H9 (cell line): ENCODE data around the gene AQP9. TPM values are rescaled to one million over a fixed set of nuclear protein-coding genes. Genes with fewer than 3 reads are reported as not detected.

Experiments used
- DNase-seq: peaks from one replicate; pipeline ENCODE4 v3.0.0-alpha.2; 2017
- H2AFZ ChIP-seq: one replicate; pipeline ENCODE4 v1.6.1; 2013; ENCODE audit warnings: mild to moderate bottlenecking, low read length, control low read depth, moderate library complexity
- H2AK5ac ChIP-seq: 2 replicates; pipeline ENCODE4 v1.6.1; 2013; ENCODE audit warnings: low read length, control low read depth, mixed read lengths; ENCODE audit not compliant: insufficient read length
- H2BK120ac ChIP-seq: one replicate; pipeline ENCODE4 v1.6.1; 2013; ENCODE audit warnings: low read depth, mild to moderate bottlenecking, low read length, control low read depth, inconsistent platforms; ENCODE audit not compliant: poor library complexity, severe bottlenecking
- H2BK12ac ChIP-seq: 2 replicates; pipeline ENCODE4 v1.6.1; 2013; ENCODE audit warnings: low read length, control low read depth, mixed read lengths, low read depth; ENCODE audit not compliant: insufficient read length
- H2BK15ac ChIP-seq: 2 replicates; pipeline ENCODE4 v1.6.1; 2013; ENCODE audit warnings: low read depth, low read length, control low read depth
- H2BK20ac ChIP-seq: one replicate; pipeline ENCODE4 v1.6.1; 2013; ENCODE audit warnings: low read depth, mild to moderate bottlenecking, low read length, control low read depth, inconsistent platforms; ENCODE audit not compliant: poor library complexity, severe bottlenecking
- H2BK5ac ChIP-seq: 2 replicates; pipeline ENCODE4 v1.6.1; 2013; ENCODE audit warnings: low read length, control low read depth, mixed read lengths; ENCODE audit not compliant: insufficient read length
- H3K14ac ChIP-seq: 2 replicates; pipeline ENCODE4 v1.6.1; 2013; ENCODE audit warnings: low read length, control low read depth; ENCODE audit not compliant: insufficient read depth
- H3K18ac ChIP-seq: 2 replicates; pipeline ENCODE4 v1.6.1; 2013; ENCODE audit warnings: low read depth, mild to moderate bottlenecking, mixed read lengths, low read length, control low read depth; ENCODE audit not compliant: insufficient read length
- H3K23ac ChIP-seq: 2 replicates; pipeline ENCODE4 v1.6.1; 2013; ENCODE audit warnings: low read length, control low read depth, mixed read lengths, low read depth; ENCODE audit not compliant: insufficient read length
- H3K23me2 ChIP-seq: 2 replicates; pipeline ENCODE4 v1.6.1; 2013; ENCODE audit warnings: low read depth, mild to moderate bottlenecking, mixed read lengths, low read length, control low read depth; ENCODE audit not compliant: insufficient read length, poor library complexity, severe bottlenecking
- H3K27ac ChIP-seq: 2 replicates; pipeline ENCODE4 v1.5.1; 2013; ENCODE audit warnings: low read length, control low read depth, mixed read lengths, low read depth; ENCODE audit not compliant: insufficient read length
- H3K27me3 ChIP-seq: 2 replicates; pipeline ENCODE4 v1.6.1; 2013; ENCODE audit warnings: low read length, control low read depth, inconsistent platforms; ENCODE audit not compliant: insufficient read depth
- H3K4ac ChIP-seq: 2 replicates; pipeline ENCODE4 v1.6.1; 2013; ENCODE audit warnings: low read depth, mild to moderate bottlenecking, control low read depth, inconsistent platforms, low read length, moderate library complexity
- H3K4me1 ChIP-seq: 2 replicates; pipeline ENCODE4 v1.6.1; 2013; ENCODE audit warnings: low read length, control low read depth, inconsistent platforms; ENCODE audit not compliant: insufficient read depth
- H3K4me2 ChIP-seq: 2 replicates; pipeline ENCODE4 v1.6.1; 2013; ENCODE audit warnings: low read length, control low read depth, mixed read lengths; ENCODE audit not compliant: insufficient read length, insufficient read depth
- H3K56ac ChIP-seq: 2 replicates; pipeline ENCODE4 v1.6.1; 2013; ENCODE audit warnings: low read depth, mild to moderate bottlenecking, mixed read lengths, low read length, control low read depth; ENCODE audit not compliant: insufficient read length
- H3K79me1 ChIP-seq: 2 replicates; pipeline ENCODE4 v1.6.1; 2013; ENCODE audit warnings: low read depth, mild to moderate bottlenecking, moderate library complexity, low read length, control low read depth, inconsistent platforms; ENCODE audit not compliant: insufficient read depth, poor library complexity, severe bottlenecking
- H3K79me2 ChIP-seq: 2 replicates; pipeline ENCODE4 v1.6.1; 2013; ENCODE audit warnings: low read length, control low read depth, inconsistent platforms; ENCODE audit not compliant: insufficient read depth
- H3K9ac ChIP-seq: 2 replicates; pipeline ENCODE4 v1.6.1; 2013; ENCODE audit warnings: low read length, control low read depth, mixed read lengths; ENCODE audit not compliant: insufficient read length; ENCODE audit errors: extremely low read depth
- H3K9me3 ChIP-seq: one replicate; pipeline ENCODE4 v1.6.1; 2013; ENCODE audit warnings: low read depth, low read length, inconsistent platforms; ENCODE audit not compliant: control insufficient read depth
- H3T11ph ChIP-seq: one replicate; pipeline ENCODE4 v1.6.1; 2013; ENCODE audit warnings: mild to moderate bottlenecking, low read length, control low read depth, inconsistent platforms
- H4K20me1 ChIP-seq: one replicate; pipeline ENCODE4 v1.6.1; 2013; ENCODE audit not compliant: control insufficient read depth, insufficient read length, insufficient read depth
- H4K5ac ChIP-seq: 2 replicates; pipeline ENCODE4 v1.6.1; 2013; ENCODE audit warnings: low read depth, mild to moderate bottlenecking, mixed read lengths, low read length, control low read depth; ENCODE audit not compliant: insufficient read length
- H4K8ac ChIP-seq: replicated peaks from 2 replicates; pipeline ENCODE4 v1.6.1; 2013; ENCODE audit warnings: low read length, control low read depth, mixed read lengths, low read depth; ENCODE audit not compliant: insufficient read length
- H4K91ac ChIP-seq: 2 replicates; pipeline ENCODE4 v1.6.1; 2013; ENCODE audit warnings: low read depth, mild to moderate bottlenecking, moderate library complexity, mixed read lengths, low read length, control low read depth; ENCODE audit not compliant: insufficient read length
- H3K27ac Mint-ChIP-seq, 3 experiments: 2 replicates in 2 of 3; 3 replicates in 1 of 3; pipeline ENCODE4 v1.8.0; 2020 to 2021; ENCODE audit warnings: mixed read lengths in 3 of 3, mild to moderate bottlenecking in 1 of 3, moderate library complexity in 1 of 3
- H3K27me3 Mint-ChIP-seq: 2 replicates; pipeline ENCODE4 v1.8.0; 2021; ENCODE audit warnings: low read depth, mild to moderate bottlenecking, moderate library complexity, mixed read lengths
- H3K36me3 Mint-ChIP-seq, 3 experiments: 2 replicates in 2 of 3; 3 replicates in 1 of 3; pipeline ENCODE4 v1.8.0; 2020 to 2021; ENCODE audit warnings: low read depth in 3 of 3, mixed read lengths in 3 of 3; ENCODE audit not compliant: insufficient read depth in 1 of 3
- H3K4me1 Mint-ChIP-seq, 2 experiments: 2 replicates each; pipeline ENCODE4 v1.8.0; 2020; ENCODE audit warnings: mixed read lengths in 2 of 2
- H3K4me3 Mint-ChIP-seq, 2 experiments: 2 replicates in 1 of 2; 3 replicates in 1 of 2; pipeline ENCODE4 v1.8.0; 2020 to 2021; ENCODE audit warnings: mild to moderate bottlenecking in 2 of 2, mixed read lengths in 2 of 2, moderate library complexity in 1 of 2
- H3K9me3 Mint-ChIP-seq, 2 experiments: 2 replicates in 1 of 2; 3 replicates in 1 of 2; pipeline ENCODE4 v1.8.0; 2020; ENCODE audit warnings: mild to moderate bottlenecking in 2 of 2, mixed read lengths in 2 of 2, moderate library complexity in 1 of 2
- CTCF ChIP-seq: fragments of 200-600 bp; sonication (generic); conservative IDR thresholded peaks from 3 replicates; pipeline ENCODE4 v1.8.0; 2021; ENCODE audit warnings: antibody characterized with exemption, mild to moderate bottlenecking
- WGBS: extraction: QIAGEN DNeasy Blood & Tissue Kit; methylation state at CpG from one replicate; pipeline ENCODE4 v1.1.7; 2013; ENCODE audit warnings: missing lambda C conversion rate, low lambda C conversion rate, mixed read lengths; ENCODE audit not compliant: insufficient read length; ENCODE audit errors: extremely low coverage; 5-methylcytosine and 5-hydroxymethylcytosine counted together
- total RNA-seq: library from RNA; stranded (reverse); gene quantifications from 2 replicates; pipeline ENCODE4 v1.2.1, GENCODE V29; 2021

AQP9 gene
- total RNA-seq, 1 experiment from 2014 or later = not detected

GRCh38 chr15:58189148-58189811 lies 51.1 kb downstream of the AQP9 start:
- Histone ChIP-seq H3K23me2 (no peaks in the 10 kb centered on the region), H3K56ac (no peak overlapping the region), H3K79me2 (no peaks in the 10 kb centered on the region), H2AFZ (no peak overlapping the region), H2BK20ac (no peak overlapping the region), H2BK15ac (no peak overlapping the region), H4K91ac (no peak overlapping the region), H4K5ac (no peak overlapping the region), H2BK12ac (no peak overlapping the region), H2BK5ac (no peak overlapping the region), H4K8ac (no peak overlapping the region), H3T11ph (no peak overlapping the region), H3K27ac (no peak overlapping the region), H3K9ac (no peak overlapping the region), H2AK5ac (no peak overlapping the region), H3K4me1 (no peaks in the 10 kb centered on the region), H3K18ac (no peak overlapping the region), H3K9me3 (no peaks in the 10 kb centered on the region), H3K23ac (no peak overlapping the region), H3K14ac (no peak overlapping the region), H3K4me2 (no peak overlapping the region), H3K4ac (no peak overlapping the region), H3K79me1 (no peaks in the 10 kb centered on the region), H2BK120ac (no peak overlapping the region), H3K27me3 (no peaks in the 10 kb centered on the region), H4K20me1 (no peaks in the 10 kb centered on the region)
- DNase-seq = no peak
- no peak overlapping the region; a peak in 1 of 7 replicates for H3K27ac Mint-ChIP-seq
- H3K9me3 Mint-ChIP-seq = peaks cover under 1% of the 10 kb centered on the region in 2 experiments; a peak in 1 of 5 replicates
- peaks cover 0 to 3% (median 3%) of the 10 kb centered on the region in 3 experiments; a peak in 3 of 7 replicates for H3K36me3 Mint-ChIP-seq
- no peaks in the 10 kb centered on the region; the same call in none of the 2 replicates for H3K27me3 Mint-ChIP-seq
- TF ChIP-seq CTCF = no peak
- WGBS = no CpG with 5 or more reads among the region's 8 CpGs
- H3K4me3 Mint-ChIP-seq = no peak overlapping the region
- H3K4me1 Mint-ChIP-seq = peaks cover 12 to 16% of the 10 kb centered on the region in 2 experiments
